ENCODE data around the gene MT1A. TPM values are rescaled to one million over a fixed set of nuclear protein-coding genes. Genes with fewer than 3 reads are reported as not detected.

The MT1A gene
- total and polyA plus RNA-seq, 2 of the 8 experiments (the other 6 are each of a cell fraction or from before 2014, with no cell fraction given) = not detected

- CTCF ChIA-PET (ENCODE audit: partially characterized antibody) = interaction anchor here (0.7 to 3.0 kb wide), 14 partner anchors 9 to 111 kb away, joined by 3 to 12 read pairs (median 5); partner anchors contain the start of genes MT1A and MT1H
- TF ChIP-seq RBBP5 (IDR thresholded peaks at IDR 0.05; ENCODE audit: borderline replicate concordance, low read depth, low read length) (0 out of 2 replicates have a peak, but pooled peaks have one; percentile 64), TCF12 (IDR thresholded peaks at IDR 0.05; ENCODE audit: low read depth, low read length) (0 out of 2 replicates have a peak, but pooled peaks have one; percentile 22), TAF1 (IDR thresholded peaks at IDR 0.05; ENCODE audit: low read depth, low read length) (0 out of 2 replicates have a peak, but pooled peaks have one; percentile 41), USF2 (IDR thresholded peaks at IDR 0.05; ENCODE audit: low read length) (no peak), KDM4A (IDR thresholded peaks at IDR 0.05; ENCODE audit: low read depth, low read length, severe bottlenecking) (peak; percentile 65), SUZ12 (IDR thresholded peaks at IDR 0.05; ENCODE audit: low read length) (peak; percentile 96), CREB1 (IDR thresholded peaks at IDR 0.05) (0 out of 2 replicates have a peak, but pooled peaks have one; percentile 11), EZH2 (IDR thresholded peaks at IDR 0.05; ENCODE audit: low read depth, low read length, severe bottlenecking) (peak; percentile 97), TBP (IDR thresholded peaks at IDR 0.05; ENCODE audit: low read depth, low read length) (peak; percentile 87; the same call in 1 of the 2 replicates), CBX5 (IDR thresholded peaks at IDR 0.05; ENCODE audit: low read depth, low read length) (no peak)
Measured at GRCh38 chr16:56625140-56625942, 13.1 kb upstream of the MT1A start, which contains the start of gene MT1E. Gene MT1E (plus strand): TSS chr16:56625781. CDS start chr16:56625852, 71 bp downstream.

More at GRCh38 chr16:56625140-56625942, 13.1 kb upstream of the MT1A start, which contains the start of gene MT1E:
- no peak within 1 kb of the TSS for H3K56ac ChIP-seq (replicated peaks; ENCODE audit: insufficient read length, low read depth, low read length)
- 0 out of 2 replicates have a peak within 1 kb of the TSS, but pooled peaks have one; percentile 72 for H2AK5ac ChIP-seq (ENCODE audit: low read depth, low read length)
- H3K79me1 ChIP-seq (ENCODE audit: low read depth, low read length) = no peaks in the 10 kb centered on the region
- peaks cover 0 to 15% of the 10 kb centered on the region in 2 experiments for H4K20me1 ChIP-seq (replicated peaks in 1 of 2; ENCODE audit: control insufficient read depth in 1 of 2, insufficient read depth in 2 of 2, low read length in 2 of 2)
- H3K9ac ChIP-seq (replicated peaks in 1 of 4; ENCODE audit: extremely low read depth in 1 of 4, low read depth in 3 of 4, low read length in 3 of 4) = no peak within 1 kb of the TSS
- DNase-seq (ENCODE audit: low read depth in 1 of 2, low spot score in 2 of 2) (peak in 1 of 2 experiments; percentile 66), FAIRE-seq (no peak)
- peak within 1 kb of the TSS; percentile 87; the same call in 1 of the 2 replicates for H2BK12ac ChIP-seq (ENCODE audit: low read depth, low read length)
- peak within 1 kb of the TSS; percentile 90 to 94 for H3K4me2 ChIP-seq (ENCODE audit: insufficient read depth in 1 of 2, low read depth in 2 of 2, low read length in 2 of 2)
- H4K5ac ChIP-seq (ENCODE audit: insufficient read length, low read depth, low read length) = no peak within 1 kb of the TSS
- no peak within 1 kb of the TSS for H3K4ac ChIP-seq (replicated peaks; ENCODE audit: insufficient read length, low read depth, low read length)
- H3K23ac ChIP-seq (ENCODE audit: insufficient read length) = no peak within 1 kb of the TSS
- WGBS, 2 experiments (ENCODE audit: extremely low coverage in 1 of 2, insufficient coverage in 1 of 2, insufficient read length in 1 of 2, insufficient replicate concordance in 2 of 2, low coverage in 1 of 2, low lambda C conversion rate in 2 of 2, missing lambda C conversion rate in 1 of 2) = 2% methylated on average over 62 of the region's 62 CpGs; no CpG with 5 or more reads in 1 of the 2 experiments
- H2BK5ac ChIP-seq (ENCODE audit: low read depth, low read length) = no peak within 1 kb of the TSS; the same call in 1 of the 2 replicates
- H2BK15ac ChIP-seq (ENCODE audit: low read length) = peak within 1 kb of the TSS; percentile 40; the same call in 1 of the 2 replicates
- no peaks in the 10 kb centered on the region for H3K79me2 ChIP-seq (ENCODE audit: control insufficient read depth in 1 of 2, insufficient read depth in 2 of 2, low read length in 2 of 2)
- peak within 1 kb of the TSS; percentile 66 for H3K18ac ChIP-seq (ENCODE audit: extremely low read depth, low read length)
- H3K4me1 ChIP-seq (replicated peaks in 1 of 4; ENCODE audit: control insufficient read depth in 3 of 4, insufficient read depth in 4 of 4, low read length in 3 of 4) = peaks cover 0 to 17% (median 14%) of the 10 kb centered on the region in 4 experiments; a peak in 6 of 7 replicates
- H3K9me3 ChIP-seq (ENCODE audit: insufficient read depth in 2 of 2, low read depth in 1 of 2, low read length in 1 of 2) = no peaks in the 10 kb centered on the region
- POLR2A ChIA-PET (ENCODE audit: partially characterized antibody) = interaction anchor here (0.8 to 4.7 kb wide), 26 partner anchors 9 to 306 kb away, joined by 3 to 66 read pairs (median 6); partner anchors contain the start of genes HERPUD1, MT1A, MT1F and MT1G
- no peak within 1 kb of the TSS for H4K91ac ChIP-seq (replicated peaks; ENCODE audit: insufficient read length, low read length)
- H3K36me3 ChIP-seq (ENCODE audit: control insufficient read depth in 2 of 4, insufficient read depth in 4 of 4, low read length in 3 of 4) = no peaks in the 10 kb centered on the region
- no peak within 1 kb of the TSS for H3K27ac ChIP-seq (ENCODE audit: low read depth, low read length)
- peaks cover 5% of the 10 kb centered on the region; the same call in 1 of the 2 replicates for H3K23me2 ChIP-seq (ENCODE audit: low read depth, low read length)
- H3K14ac ChIP-seq (ENCODE audit: insufficient read length) = no peak within 1 kb of the TSS
- peak within 1 kb of the TSS; percentile 75 for H4K8ac ChIP-seq (ENCODE audit: extremely low read depth, insufficient read depth, low read length)
- H2AFZ ChIP-seq (ENCODE audit: low read length) = peak within 1 kb of the TSS; percentile 69; the same call in 1 of the 2 replicates
- peak within 1 kb of the TSS; percentile 26 to 61 (median 46) for H3K4me3 ChIP-seq (ENCODE audit: extremely low read depth in 1 of 4, insufficient read depth in 2 of 4, low read depth in 3 of 4, low read length in 4 of 4)
- H3K27me3 ChIP-seq (replicated peaks in 1 of 4; ENCODE audit: control insufficient read depth in 3 of 4, extremely low read depth in 1 of 4, insufficient read depth in 3 of 4, low read length in 3 of 4) = peaks cover 53 to 86% (median 82%) of the 10 kb centered on the region in 4 experiments
- no peak within 1 kb of the TSS for H2BK20ac ChIP-seq (ENCODE audit: low read length)
- no peak within 1 kb of the TSS for H2BK120ac ChIP-seq (replicated peaks; ENCODE audit: low read depth, low read length)

All from H1 (cell line).